ENCODE results near the gene FARS2. TPM values are rescaled to one million over a fixed set of nuclear protein-coding genes. Genes with fewer than 3 reads are reported as not detected.

Gene FARS2
- polyA plus RNA-seq, 1 of the 3 experiments (the other 2 are of a cell fraction): 12.5 TPM

DNA sequence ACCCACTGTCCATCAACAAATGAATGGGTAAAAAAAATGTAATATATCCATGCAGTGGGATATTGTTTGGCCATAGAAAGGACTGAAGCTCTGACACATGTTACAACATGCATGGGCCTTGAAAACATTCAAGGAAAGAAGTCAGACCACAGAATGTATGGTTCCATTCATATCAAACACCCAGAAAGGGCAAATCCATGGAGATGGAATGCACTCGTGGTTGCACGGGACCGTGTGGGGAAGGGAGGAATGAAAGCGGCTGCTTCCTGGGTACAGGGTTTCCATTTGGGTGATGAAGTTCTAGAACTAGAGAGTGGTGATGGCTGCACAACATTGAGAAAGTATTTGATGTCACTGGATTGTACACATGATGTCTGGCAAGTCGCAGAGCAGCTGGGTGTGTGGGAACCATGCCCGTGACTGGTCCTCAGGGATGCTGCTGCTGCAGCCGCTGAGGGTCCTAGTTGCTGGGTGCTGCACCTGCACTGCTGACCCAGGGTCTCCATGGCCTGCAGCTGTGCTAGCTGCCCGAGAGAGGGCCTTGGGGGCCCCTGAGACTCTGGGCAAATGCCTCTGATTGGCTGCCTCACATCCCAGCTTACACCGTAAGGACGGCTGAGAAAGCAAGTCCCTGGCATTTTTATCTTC lies 525.1 kb downstream of the FARS2 start:
- Histone ChIP-seq H2AFZ (ENCODE audit: low read depth) (no peak overlapping the region), H3K27ac (ENCODE audit: low read depth in 2 of 2, low read length in 1 of 2) (no peak overlapping the region), H3K9ac (no peak overlapping the region), H3K9me3 (no peaks in the 10 kb centered on the region), H3K27me3 (ENCODE audit: insufficient read depth) (no peaks in the 10 kb centered on the region), H3K4me3 (ENCODE audit: low read depth in 2 of 2, low read length in 1 of 2) (no peak overlapping the region), H3K79me2 (ENCODE audit: insufficient read depth) (no peaks in the 10 kb centered on the region), H3K4me2 (no peak overlapping the region), H4K20me1 (ENCODE audit: insufficient read depth) (no peaks in the 10 kb centered on the region), H3K36me3 (replicated peaks in 1 of 2; ENCODE audit: control insufficient read depth in 1 of 2, insufficient read depth in 2 of 2, low read length in 1 of 2) (no peaks in the 10 kb centered on the region), H3K9me2 (no peaks in the 10 kb centered on the region), H3K4me1 (ENCODE audit: control insufficient read depth in 1 of 2, insufficient read depth in 2 of 2, low read depth in 1 of 2, low read length in 1 of 2) (peaks cover 0 to 22% of the 10 kb centered on the region in 2 experiments; a peak in 1 of 4 replicates), H3F3A (replicated peaks; ENCODE audit: insufficient read depth) (no peaks in the 10 kb centered on the region)
- DNase-seq: no peak
- TF ChIP-seq, protein P1, sequence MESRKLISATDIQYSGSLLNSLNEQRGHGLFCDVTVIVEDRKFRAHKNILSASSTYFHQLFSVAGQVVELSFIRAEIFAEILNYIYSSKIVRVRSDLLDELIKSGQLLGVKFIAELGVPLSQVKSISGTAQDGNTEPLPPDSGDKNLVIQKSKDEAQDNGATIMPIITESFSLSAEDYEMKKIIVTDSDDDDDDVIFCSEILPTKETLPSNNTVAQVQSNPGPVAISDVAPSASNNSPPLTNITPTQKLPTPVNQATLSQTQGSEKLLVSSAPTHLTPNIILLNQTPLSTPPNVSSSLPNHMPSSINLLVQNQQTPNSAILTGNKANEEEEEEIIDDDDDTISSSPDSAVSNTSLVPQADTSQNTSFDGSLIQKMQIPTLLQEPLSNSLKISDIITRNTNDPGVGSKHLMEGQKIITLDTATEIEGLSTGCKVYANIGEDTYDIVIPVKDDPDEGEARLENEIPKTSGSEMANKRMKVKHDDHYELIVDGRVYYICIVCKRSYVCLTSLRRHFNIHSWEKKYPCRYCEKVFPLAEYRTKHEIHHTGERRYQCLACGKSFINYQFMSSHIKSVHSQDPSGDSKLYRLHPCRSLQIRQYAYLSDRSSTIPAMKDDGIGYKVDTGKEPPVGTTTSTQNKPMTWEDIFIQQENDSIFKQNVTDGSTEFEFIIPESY (IDR thresholded peaks at IDR 0.05; ENCODE audit: borderline replicate concordance, low read depth): no peak
- TF ChIP-seq RXRA (IDR thresholded peaks at IDR 0.05; ENCODE audit: borderline replicate concordance, low read depth) (no peak), FOXJ3 (CRISPR knock-in tag; IDR thresholded peaks at IDR 0.05) (no peak), RAD21 (IDR thresholded peaks at IDR 0.05; ENCODE audit: low read length) (no peak), EP300 (IDR thresholded peaks at IDR 0.05; ENCODE audit: borderline replicate concordance in 1 of 2, low read depth in 1 of 2, low read length in 1 of 2) (no peak), ELF1 (IDR thresholded peaks at IDR 0.05) (no peak), NRF1 (IDR thresholded peaks at IDR 0.05; ENCODE audit: low read depth, low read length) (no peak), NFIC (IDR thresholded peaks at IDR 0.05; ENCODE audit: borderline replicate concordance) (no peak), EZH2phosphoT487 (IDR thresholded peaks at IDR 0.05; ENCODE audit: borderline replicate concordance, low read depth) (no peak), GATA2 (CRISPR knock-in tag; IDR thresholded peaks at IDR 0.05) (no peak), CHD2 (IDR thresholded peaks at IDR 0.05; ENCODE audit: low read length, partially characterized antibody) (no peak), SMC3 (IDR thresholded peaks at IDR 0.05; ENCODE audit: low read depth, low read length) (no peak), MEF2A (IDR thresholded peaks at IDR 0.05; ENCODE audit: borderline replicate concordance, low read depth) (no peak), RFX5 (IDR thresholded peaks at IDR 0.05; ENCODE audit: low read length) (no peak), YY1 (IDR thresholded peaks at IDR 0.05; ENCODE audit: low read depth) (no peak)
- TF ChIP-seq, protein P2, sequence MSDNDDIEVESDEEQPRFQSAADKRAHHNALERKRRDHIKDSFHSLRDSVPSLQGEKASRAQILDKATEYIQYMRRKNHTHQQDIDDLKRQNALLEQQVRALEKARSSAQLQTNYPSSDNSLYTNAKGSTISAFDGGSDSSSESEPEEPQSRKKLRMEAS (IDR thresholded peaks at IDR 0.05; ENCODE audit: low read depth): no peak
- TF ChIP-seq, protein P3, sequence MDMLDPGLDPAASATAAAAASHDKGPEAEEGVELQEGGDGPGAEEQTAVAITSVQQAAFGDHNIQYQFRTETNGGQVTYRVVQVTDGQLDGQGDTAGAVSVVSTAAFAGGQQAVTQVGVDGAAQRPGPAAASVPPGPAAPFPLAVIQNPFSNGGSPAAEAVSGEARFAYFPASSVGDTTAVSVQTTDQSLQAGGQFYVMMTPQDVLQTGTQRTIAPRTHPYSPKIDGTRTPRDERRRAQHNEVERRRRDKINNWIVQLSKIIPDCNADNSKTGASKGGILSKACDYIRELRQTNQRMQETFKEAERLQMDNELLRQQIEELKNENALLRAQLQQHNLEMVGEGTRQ (IDR thresholded peaks at IDR 0.05; ENCODE audit: borderline replicate concordance, low read depth, low read length): no peak
- TF ChIP-seq, protein P4, sequence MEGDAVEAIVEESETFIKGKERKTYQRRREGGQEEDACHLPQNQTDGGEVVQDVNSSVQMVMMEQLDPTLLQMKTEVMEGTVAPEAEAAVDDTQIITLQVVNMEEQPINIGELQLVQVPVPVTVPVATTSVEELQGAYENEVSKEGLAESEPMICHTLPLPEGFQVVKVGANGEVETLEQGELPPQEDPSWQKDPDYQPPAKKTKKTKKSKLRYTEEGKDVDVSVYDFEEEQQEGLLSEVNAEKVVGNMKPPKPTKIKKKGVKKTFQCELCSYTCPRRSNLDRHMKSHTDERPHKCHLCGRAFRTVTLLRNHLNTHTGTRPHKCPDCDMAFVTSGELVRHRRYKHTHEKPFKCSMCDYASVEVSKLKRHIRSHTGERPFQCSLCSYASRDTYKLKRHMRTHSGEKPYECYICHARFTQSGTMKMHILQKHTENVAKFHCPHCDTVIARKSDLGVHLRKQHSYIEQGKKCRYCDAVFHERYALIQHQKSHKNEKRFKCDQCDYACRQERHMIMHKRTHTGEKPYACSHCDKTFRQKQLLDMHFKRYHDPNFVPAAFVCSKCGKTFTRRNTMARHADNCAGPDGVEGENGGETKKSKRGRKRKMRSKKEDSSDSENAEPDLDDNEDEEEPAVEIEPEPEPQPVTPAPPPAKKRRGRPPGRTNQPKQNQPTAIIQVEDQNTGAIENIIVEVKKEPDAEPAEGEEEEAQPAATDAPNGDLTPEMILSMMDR (IDR thresholded peaks at IDR 0.05): no peak
- TF ChIP-seq, protein P5, sequence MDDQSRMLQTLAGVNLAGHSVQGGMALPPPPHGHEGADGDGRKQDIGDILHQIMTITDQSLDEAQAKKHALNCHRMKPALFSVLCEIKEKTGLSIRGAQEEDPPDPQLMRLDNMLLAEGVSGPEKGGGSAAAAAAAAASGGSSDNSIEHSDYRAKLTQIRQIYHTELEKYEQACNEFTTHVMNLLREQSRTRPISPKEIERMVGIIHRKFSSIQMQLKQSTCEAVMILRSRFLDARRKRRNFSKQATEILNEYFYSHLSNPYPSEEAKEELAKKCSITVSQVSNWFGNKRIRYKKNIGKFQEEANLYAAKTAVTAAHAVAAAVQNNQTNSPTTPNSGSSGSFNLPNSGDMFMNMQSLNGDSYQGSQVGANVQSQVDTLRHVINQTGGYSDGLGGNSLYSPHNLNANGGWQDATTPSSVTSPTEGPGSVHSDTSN (IDR thresholded peaks at IDR 0.05): no peak
- WGBS (ENCODE audit: low lambda C conversion rate): 79% methylated on average over 8 of the region's 10 CpGs
- ChIA-PET CTCF (interaction anchor here (0.6 to 1.5 kb wide), 3 partner anchors 9 to 621 kb away, joined by 3 read pairs; no protein-coding TSS in a partner anchor), POLR2A (no interaction called here)
